ENCODE data around the gene ASB3.

- TF ChIP-seq CTCF (IDR thresholded peaks at IDR 0.05; ENCODE audit: low read depth, low read length, poor library complexity, severe bottlenecking) (no peak), EZH2phosphoT487 (IDR thresholded peaks at IDR 0.05; ENCODE audit: borderline replicate concordance, low read length) (no peak)
Observed at GRCh38 chr2:53819634-53820033, 32.9 kb upstream of the ASB3 start.
